ENCODE results near the gene CIC.
A peak's percentile ranks its signal among the peaks of the same experiment; 100 is the strongest.

The CIC gene

GRCh38 chr19:42244347-42245220 is 24.5 kb upstream of the CIC start:
- peak; percentile 87 to 93 for DNase-seq

DNA sequence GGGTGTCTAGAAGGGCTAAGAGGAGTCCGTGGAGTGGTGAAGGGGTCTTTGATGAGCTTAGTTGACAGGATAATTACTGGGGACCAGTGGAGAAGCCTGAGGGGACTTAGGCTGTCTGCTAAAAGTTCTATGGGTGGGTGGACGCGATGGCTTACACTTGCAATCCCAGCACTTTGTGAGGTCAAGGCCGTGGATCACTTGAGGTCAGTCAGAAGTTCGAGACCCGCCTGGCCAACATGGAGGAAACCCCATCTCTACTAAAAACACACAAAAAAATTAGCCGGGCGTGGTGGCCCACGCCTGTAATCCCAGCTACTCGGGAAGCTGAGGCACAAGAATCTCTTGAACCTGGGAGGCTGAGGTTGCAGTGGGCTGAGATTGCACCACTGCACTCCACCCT is 23.8 kb upstream of the CIC start:
- DNase-seq: no peak

- DNase-seq: peak; percentile 20 to 41
These were observed 22.7 kb upstream of the CIC start for GRCh38 chr19:42246143-42246921.

DNA sequence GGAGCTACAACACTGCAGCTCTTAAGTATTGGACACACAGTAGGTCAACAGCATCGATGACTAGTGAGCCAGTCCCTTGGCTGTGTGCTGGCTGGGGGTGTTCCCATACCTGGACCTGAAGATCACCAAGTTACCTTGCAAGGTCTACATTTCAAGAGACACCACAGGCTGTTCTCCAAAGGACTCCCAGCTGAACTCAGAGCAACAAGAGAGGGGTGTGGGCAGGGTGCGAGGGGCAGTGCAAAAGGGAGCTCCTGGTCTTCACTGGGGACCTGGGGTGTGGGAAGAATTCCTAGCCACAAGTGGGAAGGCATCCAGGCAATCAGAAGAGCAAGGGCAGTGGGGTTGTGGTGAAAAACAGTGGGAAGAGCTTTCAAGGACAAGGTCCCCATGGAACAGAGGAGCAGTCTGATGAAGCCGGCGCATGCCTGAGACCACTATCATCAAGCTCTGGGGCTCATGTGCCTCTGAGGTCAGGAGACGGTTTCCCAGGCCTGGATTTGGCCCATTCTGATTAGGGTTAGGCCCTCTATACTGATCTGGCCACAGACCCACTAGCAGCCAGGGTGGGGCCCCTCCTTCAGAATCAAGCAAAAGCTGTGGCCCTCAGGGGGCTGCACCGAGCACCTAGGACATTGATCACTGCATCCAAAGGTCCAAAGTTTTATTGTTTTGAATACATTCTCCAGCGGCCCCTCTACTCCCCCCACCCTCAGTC is 22.0 kb upstream of the CIC start:
- DNase-seq: no peak

GRCh38 chr19:42247640-42248199 is 21.3 kb upstream of the CIC start:
- DNase-seq: no peak

DNA sequence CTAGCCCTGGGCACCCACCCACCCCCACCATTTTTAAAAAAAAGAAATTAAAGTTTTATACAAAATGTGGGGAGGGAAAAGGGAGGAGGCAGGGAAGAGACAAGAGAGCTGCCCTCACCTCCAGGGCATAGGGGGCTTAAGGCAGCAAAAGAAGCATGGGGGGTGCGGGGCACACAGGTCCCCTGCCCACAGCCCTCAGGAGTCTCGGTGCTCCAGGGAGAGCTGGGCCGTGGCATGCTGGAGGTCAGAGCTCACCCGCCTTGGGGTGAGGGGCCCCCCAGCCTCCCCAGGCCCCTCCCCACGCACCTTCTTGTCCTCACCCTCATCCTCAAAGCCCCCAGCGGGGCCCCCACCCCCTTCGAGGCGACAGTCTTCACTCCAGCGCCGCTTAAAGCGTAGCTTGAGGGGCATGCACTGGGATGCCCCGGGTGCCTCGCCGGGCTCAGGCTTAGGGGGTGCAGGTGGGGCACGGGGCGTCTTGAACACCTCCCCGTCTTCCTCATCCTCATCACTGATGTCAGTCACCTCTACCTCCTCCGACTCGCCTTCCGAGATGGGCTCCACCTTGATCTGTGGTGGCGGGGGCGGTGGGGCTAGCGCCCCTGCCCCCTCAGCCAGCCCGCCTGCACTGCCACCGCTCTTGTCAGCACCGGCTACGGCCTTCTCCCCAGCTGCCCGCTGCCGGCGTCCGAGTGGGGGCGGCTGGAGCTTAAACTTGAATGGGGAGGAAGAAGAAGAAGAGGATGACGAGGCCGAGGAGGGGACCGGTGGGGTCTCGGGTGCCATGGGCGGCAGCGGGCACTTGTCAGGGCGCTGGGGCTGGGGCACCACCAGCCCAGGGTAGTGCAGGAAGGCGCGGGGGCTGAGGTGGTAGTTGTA is 20.5 kb upstream of the CIC start:
- no peak for DNase-seq

DNA sequence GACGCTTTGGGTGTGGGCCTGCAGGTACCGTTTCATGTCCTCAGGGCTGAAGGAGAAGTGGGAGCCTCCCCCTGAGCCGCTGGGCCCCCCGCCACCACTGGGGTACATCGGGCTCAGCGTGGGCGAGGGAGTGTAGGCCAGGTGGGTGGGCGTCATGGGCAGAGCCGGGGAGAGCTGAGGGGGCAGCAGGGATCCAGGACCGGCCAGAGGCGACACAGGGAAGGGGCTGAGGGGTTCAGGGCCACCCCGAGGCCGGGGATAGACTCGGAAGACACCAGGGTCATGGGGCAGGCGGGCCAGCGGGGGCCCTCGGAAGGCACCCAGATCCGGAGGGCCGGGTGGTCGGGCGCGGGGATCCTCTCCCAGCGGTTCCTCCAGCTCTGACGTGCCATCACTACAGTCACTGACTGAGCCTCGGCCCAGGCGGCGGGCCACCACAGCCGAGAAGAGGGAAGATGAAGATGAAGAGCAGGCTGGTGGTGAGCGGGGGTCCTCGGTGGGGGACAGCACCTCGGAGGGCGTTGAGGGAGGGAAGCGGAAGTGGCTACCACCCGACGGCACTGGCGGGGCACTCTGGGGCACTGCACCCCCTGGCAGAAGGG is 19.8 kb upstream of the CIC start:
- DNase-seq: no peak

DNA sequence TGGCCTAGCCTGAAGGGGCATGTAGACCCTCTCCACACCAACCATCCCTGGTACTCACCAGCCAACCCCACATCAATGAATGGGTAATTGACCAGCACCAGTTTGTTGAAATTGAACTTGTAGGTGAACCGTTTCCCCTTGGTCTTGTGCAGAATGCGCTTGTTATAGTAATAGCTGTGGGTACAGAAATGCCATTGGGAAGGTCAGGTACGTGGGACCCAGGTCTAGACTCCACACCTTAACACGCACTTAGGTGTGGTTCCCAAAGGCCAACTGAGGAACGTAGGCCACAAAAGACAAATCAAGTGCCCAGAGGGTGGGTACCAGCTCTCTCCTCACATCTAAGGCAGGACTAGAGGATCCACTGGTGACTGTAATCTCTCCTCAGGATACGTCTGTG is 19.3 kb upstream of the CIC start:
- DNase-seq: no peak

DNA sequence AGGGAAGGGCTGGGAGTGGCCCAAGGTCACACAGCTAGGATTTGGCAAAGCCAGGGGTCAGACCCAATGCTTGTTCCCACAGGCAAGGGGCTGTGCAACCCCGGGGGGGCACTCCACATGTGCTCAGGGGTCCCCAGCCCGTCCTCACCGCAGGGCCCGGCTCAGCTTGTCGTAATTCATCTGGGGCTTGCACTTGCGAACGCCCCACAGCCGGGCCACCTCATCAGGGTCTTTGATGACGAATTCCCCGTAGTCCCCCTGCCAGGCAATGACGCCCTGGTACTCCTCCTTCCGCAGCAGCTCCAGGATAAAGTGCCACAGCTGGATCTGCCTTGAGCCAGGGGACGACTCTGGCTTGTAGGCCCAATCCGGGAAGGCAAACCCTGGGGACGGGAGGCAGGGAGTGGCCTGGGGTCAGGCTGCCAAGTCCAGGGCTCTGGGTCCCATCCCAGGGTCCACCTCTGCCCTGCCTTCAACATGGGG is 18.8 kb upstream of the CIC start:
- no peak for DNase-seq

DNA sequence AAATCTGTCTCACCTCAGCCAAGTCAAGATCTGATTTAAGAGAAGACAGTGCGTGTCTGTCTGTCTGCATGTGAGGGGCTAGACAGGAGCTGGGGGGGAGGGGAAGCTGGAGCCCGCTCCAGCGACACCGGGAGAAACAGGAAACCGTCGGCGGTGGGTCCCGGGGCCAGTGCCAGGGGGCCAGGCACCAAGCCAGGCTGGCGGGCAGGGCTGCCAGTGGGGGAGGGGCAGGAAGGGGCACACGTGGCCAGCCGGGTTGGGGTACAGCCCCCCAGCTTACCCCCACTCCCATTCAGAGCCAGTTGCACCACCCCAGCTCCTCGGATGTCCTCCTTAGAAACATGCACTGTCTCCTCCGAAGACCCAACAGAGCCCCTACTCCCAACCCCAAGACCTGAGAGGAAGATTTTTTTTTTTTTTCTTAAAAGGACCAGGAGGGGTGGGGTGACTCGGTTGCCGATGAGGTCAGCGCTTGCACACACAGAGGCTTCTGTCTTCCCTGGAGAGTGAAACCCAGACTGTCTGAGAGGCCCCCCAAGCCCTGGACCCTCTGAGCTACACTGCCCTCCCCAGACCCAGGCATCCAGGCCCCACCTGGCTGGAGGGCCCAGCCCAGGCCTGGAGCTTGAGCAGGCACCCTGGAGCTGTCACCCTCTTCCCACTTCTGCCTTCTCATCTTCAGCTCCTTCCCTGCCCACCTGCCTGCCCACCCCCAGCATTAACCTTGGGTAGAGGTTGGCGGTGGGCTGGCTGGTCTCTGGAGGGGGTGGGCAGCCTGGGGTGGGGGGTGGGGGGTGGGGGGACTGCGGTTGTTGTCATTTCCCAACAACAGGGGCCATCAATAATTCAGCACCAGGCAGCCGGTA is 18.2 kb upstream of the CIC start:
- DNase-seq: no peak

- no peak for DNase-seq
These were observed 17.3 kb upstream of the CIC start for GRCh38 chr19:42251572-42252358.

- no peak for DNase-seq
These were observed 16.4 kb upstream of the CIC start for GRCh38 chr19:42252365-42253244.

DNA sequence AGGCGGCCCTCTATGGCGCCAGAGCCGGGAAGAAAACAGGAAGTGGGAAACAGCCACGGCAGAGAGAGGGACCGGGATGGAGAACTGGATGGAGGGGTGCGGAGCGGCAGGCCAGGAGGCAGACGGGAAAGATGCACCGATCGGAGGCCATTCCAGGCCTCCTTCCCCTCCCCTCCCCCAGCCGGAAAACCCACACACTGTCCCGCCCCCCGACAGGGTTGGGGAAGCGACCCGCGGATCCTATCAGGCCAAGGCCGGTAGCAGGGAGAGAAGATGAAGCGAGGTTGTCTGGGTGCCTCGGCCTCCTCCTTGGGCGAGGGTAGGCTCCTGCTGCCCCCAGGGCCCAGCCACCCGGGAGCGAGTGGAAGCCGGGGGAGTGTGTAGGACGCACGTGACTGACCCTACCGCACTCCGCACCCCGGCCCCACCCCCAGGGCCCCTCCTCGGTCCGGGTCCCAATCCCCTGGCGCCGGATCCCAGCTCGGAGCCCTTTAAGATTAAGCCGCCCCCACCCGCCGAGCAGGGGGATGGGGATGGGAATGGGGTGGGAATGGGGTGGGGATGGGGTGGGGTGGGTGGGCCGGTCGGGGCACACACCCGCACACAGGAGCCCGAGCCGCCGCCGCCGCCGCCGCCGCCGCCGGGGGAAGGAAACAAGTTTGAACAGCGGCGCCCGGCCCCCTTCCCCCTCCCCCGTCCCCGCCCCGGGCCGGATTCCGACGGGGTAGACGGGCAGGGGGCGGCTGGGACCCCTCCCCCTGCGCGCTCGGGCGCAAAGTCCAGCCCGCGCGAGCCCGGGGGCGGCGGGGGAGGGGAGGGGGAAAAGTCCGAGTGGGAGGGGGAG is 15.6 kb upstream of the CIC start:
- peak in 1 of 2 experiments; percentile 43 for DNase-seq

- DNase-seq: peak; percentile 56 to 60
These were observed 14.8 kb upstream of the CIC start for GRCh38 chr19:42254089-42254849.

GRCh38 chr19:42254850-42255765 is 13.9 kb upstream of the CIC start, which contains the start of gene ERF:
ERF (minus strand) TSS chr19:42255128; CDS start chr19:42254999, 129 bp downstream.
- DNase-seq: peak; percentile 61 to 81
